ENCODE results near the gene RRP12.

The RRP12 gene

DNA sequence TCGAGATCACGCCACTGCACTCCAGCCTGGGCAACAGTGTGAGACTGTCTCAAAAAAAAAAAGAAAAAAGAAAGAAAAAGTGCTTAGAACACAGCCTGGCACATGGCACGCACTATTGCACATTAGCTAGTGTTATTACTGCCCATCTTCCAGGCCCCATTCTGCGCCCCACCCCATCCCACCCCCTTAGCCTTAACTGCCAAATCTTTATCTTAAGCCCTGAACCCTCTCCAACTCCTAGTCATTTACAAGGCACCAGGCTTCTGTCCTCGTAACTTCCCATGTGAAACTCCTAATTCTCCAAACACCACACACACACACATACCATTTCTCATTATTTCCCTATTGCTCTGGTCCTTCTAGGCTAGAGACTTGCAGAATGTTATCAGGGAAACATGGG lies 71.4 kb downstream of the RRP12 start:
- Histone ChIP-seq H2BK15ac (ENCODE audit: low read length) (no peak overlapping the region), H3K4ac (ENCODE audit: low read length) (no peak overlapping the region), H2AFZ (ENCODE audit: low read length) (no peak overlapping the region), H3K4me1 (ENCODE audit: control insufficient read depth in 2 of 2, insufficient read depth in 1 of 2, low read depth in 1 of 2, low read length in 2 of 2) (peaks cover 11 to 13% of the 10 kb centered on the region in 2 donors), H3K14ac (ENCODE audit: low read length) (no peak overlapping the region), H4K91ac (ENCODE audit: low read depth, low read length, poor library complexity) (no peak overlapping the region), H2BK120ac (ENCODE audit: low read depth, low read length) (no peak overlapping the region), H3K27me3 (ENCODE audit: control insufficient read depth in 3 of 3, insufficient read depth in 3 of 3, low read depth in 1 of 3, low read length in 3 of 3) (peaks cover 0 to 22% (median 0%) of the 10 kb centered on the region in 3 experiments), H3K27ac (replicated peaks; ENCODE audit: low read length) (no peak overlapping the region), H2BK12ac (ENCODE audit: low read length) (no peak overlapping the region), H3K23ac (ENCODE audit: low read depth, low read length, poor library complexity) (no peak overlapping the region), H3K9ac (ENCODE audit: low read depth, low read length, poor library complexity) (no peak overlapping the region), H2AK5ac (ENCODE audit: low read depth, low read length) (no peak overlapping the region), H3K36me3 (replicated peaks in 1 of 2; ENCODE audit: control insufficient read depth in 2 of 2, insufficient read depth in 2 of 2, low read length in 2 of 2) (peaks cover 0 to 9% of the 10 kb centered on the region in 2 donors), H4K8ac (ENCODE audit: low read depth, low read length) (no peak overlapping the region), H2BK5ac (ENCODE audit: low read length) (no peak overlapping the region), H3K4me2 (ENCODE audit: insufficient read depth, low read length, poor library complexity, severe bottlenecking) (no peak overlapping the region), H3K9me3 (replicated peaks in 1 of 2; ENCODE audit: control insufficient read depth in 2 of 2, insufficient read depth in 1 of 2, low read depth in 1 of 2, low read length in 2 of 2) (no peaks in the 10 kb centered on the region), H3K18ac (ENCODE audit: low read length) (no peak overlapping the region), H3K79me1 (ENCODE audit: low read depth, low read length) (no peaks in the 10 kb centered on the region), H3K4me3 (ENCODE audit: low read length in 2 of 2) (no peak overlapping the region)
- DNase-seq (ENCODE audit: low spot score) = no peak
- WGBS, 2 donors (ENCODE audit: extremely low coverage in 2 of 2, insufficient read length in 2 of 2, insufficient replicate concordance in 1 of 2) = no CpG with 5 or more reads among the region's 5 CpGs

DNA sequence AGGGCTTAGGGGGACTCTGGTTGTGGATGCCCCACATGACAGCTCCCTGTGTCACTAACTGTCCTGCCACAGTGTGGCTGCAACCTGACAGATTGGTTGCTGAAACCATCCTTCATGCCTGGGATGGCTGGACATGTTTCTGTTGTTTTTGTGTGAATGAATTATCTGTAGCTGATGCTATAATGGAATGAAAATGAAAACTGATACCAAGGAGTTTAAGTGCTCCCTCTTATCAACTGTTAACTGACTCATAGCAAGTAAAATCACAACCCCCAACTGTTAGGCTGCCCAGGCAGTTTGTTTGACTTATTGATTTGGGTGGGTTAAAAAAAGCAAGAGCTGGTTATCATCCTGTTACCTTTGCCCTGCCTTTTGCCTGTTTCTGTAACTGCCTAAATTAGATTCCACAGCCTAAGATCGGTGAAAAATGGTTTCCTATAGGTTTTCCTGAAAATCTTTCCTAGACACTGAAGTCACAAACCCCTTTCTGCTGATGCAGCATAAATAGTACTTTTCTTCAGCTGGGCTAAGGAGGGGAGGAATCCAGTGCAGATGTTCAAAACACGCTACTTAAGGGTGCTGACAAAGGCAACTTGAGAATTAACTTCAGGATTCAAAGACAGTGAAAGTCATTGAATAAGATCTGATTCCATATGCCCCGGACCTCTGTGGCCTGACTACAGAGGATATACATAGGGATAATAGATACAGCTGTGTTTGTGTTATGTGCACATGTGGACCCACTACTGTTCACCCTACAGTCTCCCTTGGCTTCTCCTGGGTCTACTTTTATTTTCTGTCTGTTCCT lies 72.3 kb downstream of the RRP12 start:
- H2BK12ac ChIP-seq (ENCODE audit: low read length) = no peak overlapping the region
- no peak overlapping the region for H4K8ac ChIP-seq (ENCODE audit: low read depth, low read length)
- DNase-seq (ENCODE audit: low spot score) = no peak
- no peak overlapping the region for H2AFZ ChIP-seq (ENCODE audit: low read length)
- no peaks in the 10 kb centered on the region for H3K79me1 ChIP-seq (ENCODE audit: low read depth, low read length)
- peaks cover 0 to 20% (median 0%) of the 10 kb centered on the region in 3 experiments for H3K27me3 ChIP-seq (ENCODE audit: control insufficient read depth in 3 of 3, insufficient read depth in 3 of 3, low read depth in 1 of 3, low read length in 3 of 3)
- H3K14ac ChIP-seq (ENCODE audit: low read length) = no peak overlapping the region
- no peak overlapping the region for H3K18ac ChIP-seq (ENCODE audit: low read length)
- no peak overlapping the region for H3K27ac ChIP-seq (replicated peaks; ENCODE audit: low read length)
- peaks cover 11 to 13% of the 10 kb centered on the region in 2 donors for H3K4me1 ChIP-seq (ENCODE audit: control insufficient read depth in 2 of 2, insufficient read depth in 1 of 2, low read depth in 1 of 2, low read length in 2 of 2)
- no peak overlapping the region for H3K4ac ChIP-seq (ENCODE audit: low read length)
- no peak overlapping the region for H3K23ac ChIP-seq (ENCODE audit: low read depth, low read length, poor library complexity)
- no peak overlapping the region for H3K4me3 ChIP-seq (ENCODE audit: low read length in 2 of 2)
- no peak overlapping the region for H3K9ac ChIP-seq (ENCODE audit: low read depth, low read length, poor library complexity)
- WGBS, 2 donors (ENCODE audit: extremely low coverage in 2 of 2, insufficient read length in 2 of 2, insufficient replicate concordance in 1 of 2) = no CpG with 5 or more reads among the region's 3 CpGs
- no peak overlapping the region for H2BK120ac ChIP-seq (ENCODE audit: low read depth, low read length)
- peaks cover 0 to 9% of the 10 kb centered on the region in 2 donors for H3K36me3 ChIP-seq (replicated peaks in 1 of 2; ENCODE audit: control insufficient read depth in 2 of 2, insufficient read depth in 2 of 2, low read length in 2 of 2)
- no peaks in the 10 kb centered on the region for H3K9me3 ChIP-seq (replicated peaks in 1 of 2; ENCODE audit: control insufficient read depth in 2 of 2, insufficient read depth in 1 of 2, low read depth in 1 of 2, low read length in 2 of 2)
- no peak overlapping the region for H2BK15ac ChIP-seq (ENCODE audit: low read length)
- H2BK5ac ChIP-seq (ENCODE audit: low read length) = no peak overlapping the region
- H3K4me2 ChIP-seq (ENCODE audit: insufficient read depth, low read length, poor library complexity, severe bottlenecking) = no peak overlapping the region
- H4K91ac ChIP-seq (ENCODE audit: low read depth, low read length, poor library complexity) = no peak overlapping the region
- no peak overlapping the region for H2AK5ac ChIP-seq (ENCODE audit: low read depth, low read length)

- Histone ChIP-seq H4K91ac (ENCODE audit: low read depth, low read length, poor library complexity) (no peak overlapping the region), H3K4me3 (ENCODE audit: low read length in 2 of 2) (no peak overlapping the region), H3K4me1 (ENCODE audit: control insufficient read depth in 2 of 2, insufficient read depth in 1 of 2, low read depth in 1 of 2, low read length in 2 of 2) (peaks cover 3 to 7% of the 10 kb centered on the region in 2 donors), H3K27me3 (ENCODE audit: control insufficient read depth in 3 of 3, insufficient read depth in 3 of 3, low read depth in 1 of 3, low read length in 3 of 3) (peaks cover 0 to 8% (median 0%) of the 10 kb centered on the region in 3 experiments), H2BK15ac (ENCODE audit: low read length) (no peak overlapping the region), H2AK5ac (ENCODE audit: low read depth, low read length) (no peak overlapping the region), H3K36me3 (replicated peaks in 1 of 2; ENCODE audit: control insufficient read depth in 2 of 2, insufficient read depth in 2 of 2, low read length in 2 of 2) (peaks cover 0 to 9% of the 10 kb centered on the region in 2 donors), H3K79me1 (ENCODE audit: low read depth, low read length) (no peaks in the 10 kb centered on the region), H3K4me2 (ENCODE audit: insufficient read depth, low read length, poor library complexity, severe bottlenecking) (no peak overlapping the region), H3K9me3 (replicated peaks in 1 of 2; ENCODE audit: control insufficient read depth in 2 of 2, insufficient read depth in 1 of 2, low read depth in 1 of 2, low read length in 2 of 2) (no peaks in the 10 kb centered on the region), H3K14ac (ENCODE audit: low read length) (no peak overlapping the region), H3K23ac (ENCODE audit: low read depth, low read length, poor library complexity) (no peak overlapping the region), H4K8ac (ENCODE audit: low read depth, low read length) (no peak overlapping the region), H2BK120ac (ENCODE audit: low read depth, low read length) (no peak overlapping the region), H3K27ac (replicated peaks; ENCODE audit: low read length) (no peak overlapping the region), H3K4ac (ENCODE audit: low read length) (no peak overlapping the region), H3K18ac (ENCODE audit: low read length) (no peak overlapping the region), H2AFZ (ENCODE audit: low read length) (no peak overlapping the region), H2BK12ac (ENCODE audit: low read length) (no peak overlapping the region), H2BK5ac (ENCODE audit: low read length) (no peak overlapping the region), H3K9ac (ENCODE audit: low read depth, low read length, poor library complexity) (no peak overlapping the region)
- WGBS, 2 donors (ENCODE audit: extremely low coverage in 2 of 2, insufficient read length in 2 of 2, insufficient replicate concordance in 1 of 2) = no CpG with 5 or more reads among the region's 7 CpGs
- no peak for DNase-seq (ENCODE audit: low spot score)
Measured at GRCh38 chr10:97327348-97328294, 73.5 kb downstream of the RRP12 start.

DNA sequence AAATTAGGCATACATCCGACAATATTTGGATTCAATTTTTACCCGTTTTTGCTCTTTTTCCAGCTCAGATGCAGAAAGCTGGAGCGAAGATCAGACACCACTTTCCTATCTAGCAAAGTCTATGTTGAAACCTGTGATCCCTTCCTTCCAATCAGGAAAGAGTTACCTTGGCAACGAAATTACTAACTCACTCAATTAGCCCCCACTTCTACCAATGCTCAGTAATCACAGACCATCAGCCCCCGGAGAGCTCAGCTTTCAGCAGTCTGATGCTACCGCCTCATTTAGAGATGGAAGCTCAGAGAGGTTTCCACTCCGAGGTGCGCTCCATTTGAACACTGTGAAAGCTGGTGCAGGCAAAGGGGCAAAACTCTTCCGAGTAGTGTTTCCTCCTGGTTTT lies 75.4 kb downstream of the RRP12 start:
- Histone ChIP-seq H3K4me2 (ENCODE audit: insufficient read depth, low read length, poor library complexity, severe bottlenecking) (no peak overlapping the region), H3K79me1 (ENCODE audit: low read depth, low read length) (no peaks in the 10 kb centered on the region), H2AFZ (ENCODE audit: low read length) (no peak overlapping the region), H4K91ac (ENCODE audit: low read depth, low read length, poor library complexity) (no peak overlapping the region), H2AK5ac (ENCODE audit: low read depth, low read length) (no peak overlapping the region), H2BK120ac (ENCODE audit: low read depth, low read length) (no peak overlapping the region), H3K27ac (replicated peaks; ENCODE audit: low read length) (no peak overlapping the region), H2BK12ac (ENCODE audit: low read length) (no peak overlapping the region), H2BK5ac (ENCODE audit: low read length) (no peak overlapping the region), H3K4me3 (ENCODE audit: low read length in 2 of 2) (no peak overlapping the region), H3K14ac (ENCODE audit: low read length) (no peak overlapping the region), H3K4ac (ENCODE audit: low read length) (no peak overlapping the region), H3K4me1 (ENCODE audit: control insufficient read depth in 2 of 2, insufficient read depth in 1 of 2, low read depth in 1 of 2, low read length in 2 of 2) (peaks cover 2 to 6% of the 10 kb centered on the region in 2 donors), H3K18ac (ENCODE audit: low read length) (no peak overlapping the region), H3K9me3 (replicated peaks in 1 of 2; ENCODE audit: control insufficient read depth in 2 of 2, insufficient read depth in 1 of 2, low read depth in 1 of 2, low read length in 2 of 2) (no peaks in the 10 kb centered on the region), H3K36me3 (replicated peaks in 1 of 2; ENCODE audit: control insufficient read depth in 2 of 2, insufficient read depth in 2 of 2, low read length in 2 of 2) (peaks cover 0 to 5% of the 10 kb centered on the region in 2 donors), H4K8ac (ENCODE audit: low read depth, low read length) (no peak overlapping the region), H3K9ac (ENCODE audit: low read depth, low read length, poor library complexity) (no peak overlapping the region), H2BK15ac (ENCODE audit: low read length) (no peak overlapping the region), H3K27me3 (ENCODE audit: control insufficient read depth in 3 of 3, insufficient read depth in 3 of 3, low read depth in 1 of 3, low read length in 3 of 3) (peaks cover 5 to 16% (median 15%) of the 10 kb centered on the region in 3 experiments), H3K23ac (ENCODE audit: low read depth, low read length, poor library complexity) (no peak overlapping the region)
- no peak for DNase-seq (ENCODE audit: low spot score)
- WGBS, 2 donors (ENCODE audit: extremely low coverage in 2 of 2, insufficient read length in 2 of 2, insufficient replicate concordance in 1 of 2) = no CpG with 5 or more reads among the region's 9 CpGs
